Measurements from ENCODE around the gene ARRDC3. TPM values are rescaled to one million over a fixed set of nuclear protein-coding genes. Genes with fewer than 3 reads are reported as not detected.
"Not testable (repeated sequence)": the region's sequence is repeated elsewhere in the genome, so short reads cannot be mapped to it uniquely, and the experiment has no call there.

Gene ARRDC3
- total RNA-seq, 1 donor from 2014 or later: 17.6 TPM

- H3K4me1 Mint-ChIP-seq (ENCODE audit: low read depth): no peaks in the 10 kb centered on the region
- intact Hi-C loops (cut with micrococcal nuclease): no loop called here
- H3K27me3 Mint-ChIP-seq (ENCODE audit: low read depth): no peaks in the 10 kb centered on the region
Measured at GRCh38 chr5:91408710-91409109, 25.6 kb upstream of the ARRDC3 start.

GRCh38 chr5:91407204-91407603 is 24.1 kb upstream of the ARRDC3 start:
- intact Hi-C loops (cut with micrococcal nuclease): no loop called here
- DNase-seq (ENCODE audit: low spot score): no peak
- H3K9me3 Mint-ChIP-seq: no peaks in the 10 kb centered on the region
- no peak overlapping the region for H3K27ac Mint-ChIP-seq
- no peak overlapping the region for H3K4me3 Mint-ChIP-seq (ENCODE audit: low read depth)
- no peaks in the 10 kb centered on the region for H3K4me1 Mint-ChIP-seq (ENCODE audit: low read depth)
- H3K27me3 Mint-ChIP-seq (ENCODE audit: low read depth): no peaks in the 10 kb centered on the region
- H3K36me3 Mint-ChIP-seq (ENCODE audit: low read depth): no peaks in the 10 kb centered on the region

More at GRCh38 chr5:91408710-91409109, 25.6 kb upstream of the ARRDC3 start:
- no peak overlapping the region for H3K4me3 Mint-ChIP-seq (ENCODE audit: low read depth)
- no peak overlapping the region for H3K27ac Mint-ChIP-seq
- no peak for DNase-seq (ENCODE audit: low spot score)
- no peaks in the 10 kb centered on the region for H3K9me3 Mint-ChIP-seq
- no peaks in the 10 kb centered on the region for H3K36me3 Mint-ChIP-seq (ENCODE audit: low read depth)

DNA sequence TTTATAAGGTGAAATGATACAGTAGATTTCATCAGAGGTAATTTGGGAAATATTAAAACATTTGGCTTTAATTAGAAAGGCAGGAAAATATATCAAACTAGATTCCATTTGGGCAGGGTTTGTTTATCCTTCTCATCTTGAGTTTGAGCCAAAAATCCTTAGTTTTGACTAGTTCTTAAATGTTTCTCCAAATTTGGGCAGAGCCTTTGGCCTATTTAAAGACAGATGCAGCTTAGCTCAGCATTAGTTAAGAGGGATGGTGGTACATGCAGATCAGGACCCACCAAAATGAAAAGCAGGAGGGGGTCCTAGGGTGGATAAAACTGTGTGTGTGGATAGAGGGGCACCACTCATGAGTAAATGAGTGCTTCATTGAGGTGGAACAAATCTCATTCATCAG is 20.3 kb upstream of the ARRDC3 start:
- Mint-ChIP-seq H3K4me3 (ENCODE audit: low read depth) (no peak overlapping the region), H3K27me3 (ENCODE audit: low read depth) (no peaks in the 10 kb centered on the region), H3K27ac (no peak overlapping the region), H3K4me1 (ENCODE audit: low read depth) (no peaks in the 10 kb centered on the region), H3K36me3 (ENCODE audit: low read depth) (no peaks in the 10 kb centered on the region), H3K9me3 (no peaks in the 10 kb centered on the region)
- no peak for DNase-seq (ENCODE audit: low spot score)
- intact Hi-C loops (cut with micrococcal nuclease): no loop called here

- H3K4me1 Mint-ChIP-seq (ENCODE audit: low read depth): peaks cover 7% of the 10 kb centered on the region
- DNase-seq (ENCODE audit: low spot score): no peak
- intact Hi-C loops (cut with micrococcal nuclease): no loop called here
Measured at GRCh38 chr5:91401175-91401574, 18.1 kb upstream of the ARRDC3 start.

DNA sequence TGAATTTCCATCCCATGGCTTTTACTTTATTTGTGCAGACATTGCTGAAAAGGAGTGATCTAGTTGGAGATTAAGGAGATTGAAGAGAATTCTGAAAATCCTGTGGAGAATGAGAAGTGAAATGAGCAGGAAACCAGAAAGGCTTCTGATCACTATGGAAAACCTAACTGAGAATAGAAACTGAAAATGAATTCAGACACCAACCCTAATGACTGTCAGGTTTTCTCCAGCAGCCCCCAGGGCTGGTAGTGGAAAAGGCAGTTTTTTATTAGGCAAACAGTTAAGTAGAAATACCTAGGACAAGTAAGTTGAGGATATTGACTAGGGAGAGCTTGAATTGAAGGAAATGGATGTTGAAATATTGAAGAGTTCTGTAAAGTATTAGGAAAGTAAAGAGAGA is 14.7 kb upstream of the ARRDC3 start:
- H3K36me3 Mint-ChIP-seq (ENCODE audit: low read depth): no peaks in the 10 kb centered on the region

More at GRCh38 chr5:91401175-91401574, 18.1 kb upstream of the ARRDC3 start:
- Mint-ChIP-seq H3K4me3 (ENCODE audit: low read depth) (no peak overlapping the region), H3K27me3 (ENCODE audit: low read depth) (no peaks in the 10 kb centered on the region), H3K36me3 (ENCODE audit: low read depth) (no peaks in the 10 kb centered on the region), H3K9me3 (no peaks in the 10 kb centered on the region), H3K27ac (no peak overlapping the region)

DNA sequence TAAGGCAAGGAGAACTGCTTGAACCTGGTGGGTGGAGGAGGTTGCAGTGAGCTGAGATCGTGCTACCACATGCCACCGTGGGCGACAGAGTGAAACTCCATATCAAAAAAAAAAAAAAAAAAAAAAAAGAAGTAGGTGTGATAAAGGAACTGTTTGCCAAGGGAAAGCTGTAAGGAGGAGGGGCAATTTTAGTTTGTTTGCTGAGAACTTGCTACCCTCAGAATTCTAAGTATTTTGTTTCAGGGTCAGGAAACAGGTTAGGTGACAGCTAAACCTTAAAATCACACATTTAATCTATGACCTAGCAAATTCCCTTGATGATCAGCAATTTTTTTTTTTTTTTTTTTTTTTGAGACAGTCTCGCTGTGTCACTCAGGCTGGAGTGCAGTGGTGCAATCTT is 7.2 kb upstream of the ARRDC3 start:
- DNase-seq (ENCODE audit: low spot score): no peak
- intact Hi-C loops (cut with micrococcal nuclease): no loop called here
- H3K27ac Mint-ChIP-seq: no peak overlapping the region
- H3K36me3 Mint-ChIP-seq (ENCODE audit: low read depth): no peaks in the 10 kb centered on the region
- H3K27me3 Mint-ChIP-seq (ENCODE audit: low read depth): no peaks in the 10 kb centered on the region
- H3K4me3 Mint-ChIP-seq (ENCODE audit: low read depth): no peak overlapping the region
- H3K9me3 Mint-ChIP-seq: peaks cover 3% of the 10 kb centered on the region
- H3K4me1 Mint-ChIP-seq (ENCODE audit: low read depth): peaks cover 11% of the 10 kb centered on the region

More for the DNA sequence above, 14.7 kb upstream of the ARRDC3 start:
- Mint-ChIP-seq H3K27ac (no peak overlapping the region), H3K9me3 (no peaks in the 10 kb centered on the region), H3K27me3 (ENCODE audit: low read depth) (no peaks in the 10 kb centered on the region), H3K4me1 (ENCODE audit: low read depth) (peaks cover 7% of the 10 kb centered on the region), H3K4me3 (ENCODE audit: low read depth) (no peak overlapping the region)
- DNase-seq (ENCODE audit: low spot score): no peak
- intact Hi-C loops (cut with micrococcal nuclease): no loop called here

GRCh38 chr5:91389555-91389954 is 6.4 kb upstream of the ARRDC3 start:
- DNase-seq (ENCODE audit: low spot score); H3K36me3 Mint-ChIP-seq (ENCODE audit: low read depth); H3K27me3 Mint-ChIP-seq (ENCODE audit: low read depth); H3K4me3 Mint-ChIP-seq (ENCODE audit: low read depth); H3K9me3 Mint-ChIP-seq; H3K27ac Mint-ChIP-seq; intact Hi-C loops (cut with micrococcal nuclease): not testable (repeated sequence)
- H3K4me1 Mint-ChIP-seq (ENCODE audit: low read depth): peaks cover 16% of the 10 kb centered on the region

DNA sequence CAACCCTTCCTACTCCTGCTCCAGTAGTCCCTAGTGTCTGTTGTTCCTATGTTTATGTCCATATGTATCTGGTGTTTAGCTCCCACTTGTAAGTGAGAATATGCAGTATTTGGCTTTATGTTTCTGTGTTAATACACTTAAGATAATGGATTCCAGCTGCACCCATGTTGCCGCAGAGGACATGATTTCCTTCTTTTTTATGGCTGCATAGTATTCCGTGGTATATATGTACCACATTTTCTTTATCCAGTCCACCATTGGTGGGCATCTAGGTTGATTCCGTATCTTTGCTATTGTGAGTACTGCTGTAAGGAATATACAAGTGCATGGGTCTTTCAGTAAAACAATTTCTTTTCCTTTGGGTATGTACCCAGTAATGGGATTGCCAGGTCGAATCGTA is 5.2 kb upstream of the ARRDC3 start:
- intact Hi-C loops (cut with micrococcal nuclease): no loop called here
- peaks cover 3% of the 10 kb centered on the region for H3K9me3 Mint-ChIP-seq
- no peaks in the 10 kb centered on the region for H3K27me3 Mint-ChIP-seq (ENCODE audit: low read depth)
- H3K27ac Mint-ChIP-seq: no peak overlapping the region
- H3K4me3 Mint-ChIP-seq (ENCODE audit: low read depth): no peak overlapping the region
- H3K4me1 Mint-ChIP-seq (ENCODE audit: low read depth): peaks cover 27% of the 10 kb centered on the region
- no peaks in the 10 kb centered on the region for H3K36me3 Mint-ChIP-seq (ENCODE audit: low read depth)
- no peak for DNase-seq (ENCODE audit: low spot score)

- Mint-ChIP-seq H3K4me3 (ENCODE audit: low read depth) (no peak overlapping the region), H3K9me3 (peaks cover 3% of the 10 kb centered on the region), H3K4me1 (ENCODE audit: low read depth) (peaks cover 27% of the 10 kb centered on the region), H3K27ac (no peak overlapping the region), H3K36me3 (ENCODE audit: low read depth) (no peaks in the 10 kb centered on the region), H3K27me3 (ENCODE audit: low read depth) (no peaks in the 10 kb centered on the region)
- intact Hi-C loops (cut with micrococcal nuclease): no loop called here
- DNase-seq (ENCODE audit: low spot score): no peak
Measured at GRCh38 chr5:91386120-91386519, 3.0 kb upstream of the ARRDC3 start.

DNA sequence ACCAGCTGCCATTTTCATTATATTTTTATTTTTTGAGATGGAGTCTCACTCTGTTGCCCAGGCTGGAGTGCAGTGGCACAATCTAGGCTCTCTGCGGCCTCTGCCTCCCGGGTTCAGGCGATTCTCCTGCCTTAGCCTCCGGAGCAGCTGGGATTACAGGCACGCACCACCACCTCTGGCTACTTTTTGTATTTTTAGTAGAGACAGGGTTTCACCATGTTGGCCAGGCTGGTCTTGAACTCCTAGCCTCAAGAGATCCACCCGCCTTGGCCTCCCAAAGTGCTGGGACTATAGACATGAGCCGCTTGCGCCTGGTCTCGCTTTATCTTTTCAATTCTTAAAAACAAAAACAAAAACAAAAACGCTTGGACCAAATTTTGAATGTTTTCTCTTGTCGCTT is 2.5 kb upstream of the ARRDC3 start:
- H3K4me1 Mint-ChIP-seq (ENCODE audit: low read depth): peaks cover 27% of the 10 kb centered on the region
- H3K4me3 Mint-ChIP-seq (ENCODE audit: low read depth); H3K27me3 Mint-ChIP-seq (ENCODE audit: low read depth); H3K27ac Mint-ChIP-seq; H3K9me3 Mint-ChIP-seq; DNase-seq (ENCODE audit: low spot score); H3K36me3 Mint-ChIP-seq (ENCODE audit: low read depth): not testable (repeated sequence)
- intact Hi-C loops (cut with micrococcal nuclease): loop anchor here (1.0 to 2.0 kb wide), 4 partner anchors 159 to 519 kb away; no protein-coding TSS in a partner anchor

DNA sequence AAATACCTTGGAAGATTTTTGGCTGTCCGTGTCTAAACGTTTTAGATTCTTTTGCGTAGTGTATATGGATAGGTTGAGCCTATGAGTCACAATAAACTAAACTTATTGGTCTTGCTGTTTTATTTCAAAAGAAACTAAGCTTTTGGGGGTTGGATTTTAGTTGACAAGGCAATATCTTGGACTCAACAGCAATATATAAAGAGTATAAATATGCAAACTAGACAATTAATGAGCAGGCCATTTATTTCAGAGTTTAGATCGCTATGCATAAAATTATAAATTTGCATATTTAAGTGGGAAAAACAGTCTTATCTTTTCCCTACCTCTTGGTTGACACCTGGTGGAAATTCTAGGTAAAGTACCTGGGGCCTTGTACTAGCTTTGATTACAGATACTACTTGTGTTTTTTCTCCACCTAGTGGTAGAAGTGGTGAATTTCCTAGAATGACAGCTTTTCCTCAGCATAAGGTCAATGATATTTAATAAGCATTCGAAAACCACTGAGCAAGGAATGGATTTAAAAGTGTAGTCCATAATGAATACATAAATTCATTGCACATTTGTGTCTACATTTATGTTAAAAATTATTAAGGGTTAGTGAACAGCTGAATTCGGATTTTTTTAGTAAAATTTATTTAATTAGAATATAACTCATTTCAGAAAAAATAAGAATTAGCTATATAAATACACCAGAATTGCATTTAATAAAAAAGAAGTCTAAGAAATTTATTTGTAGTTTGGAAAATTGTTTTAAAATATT is 1.7 kb upstream of the ARRDC3 start:
- Mint-ChIP-seq H3K27me3 (ENCODE audit: low read depth) (no peaks in the 10 kb centered on the region), H3K36me3 (ENCODE audit: low read depth) (peaks cover 2% of the 10 kb centered on the region), H3K4me1 (ENCODE audit: low read depth) (peaks cover 23% of the 10 kb centered on the region), H3K4me3 (ENCODE audit: low read depth) (peak overlapping the region; percentile 98), H3K27ac (peak overlapping the region; percentile 100), H3K9me3 (peaks cover 3% of the 10 kb centered on the region)
- intact Hi-C loops (cut with micrococcal nuclease): loop anchor here (1.0 to 2.0 kb wide), 4 partner anchors 159 to 519 kb away; no protein-coding TSS in a partner anchor
- DNase-seq (ENCODE audit: low spot score): no peak

DNA sequence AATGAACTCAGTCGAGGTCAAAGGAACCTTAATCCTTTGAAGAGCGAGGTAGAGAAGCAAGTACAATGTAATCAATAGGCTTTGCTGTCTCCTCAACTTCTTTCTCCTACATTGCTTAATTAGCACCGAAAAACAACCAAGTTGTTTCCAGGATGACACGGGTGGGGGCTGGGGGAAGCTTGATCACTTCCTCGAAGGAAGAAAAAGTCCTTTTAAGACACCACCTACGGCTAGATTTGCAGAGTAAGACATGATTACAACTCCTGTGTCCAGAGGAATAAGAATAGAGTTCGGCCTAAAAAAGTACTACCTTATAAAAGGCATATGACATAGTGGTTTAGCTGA is 811 bp upstream of the ARRDC3 start:
- Mint-ChIP-seq H3K27me3 (ENCODE audit: low read depth) (no peaks in the 10 kb centered on the region), H3K36me3 (ENCODE audit: low read depth) (peaks cover 4% of the 10 kb centered on the region), H3K27ac (peak overlapping the region; percentile 100), H3K9me3 (no peaks in the 10 kb centered on the region), H3K4me3 (ENCODE audit: low read depth) (peak overlapping the region; percentile 98), H3K4me1 (ENCODE audit: low read depth) (peaks cover 21% of the 10 kb centered on the region)
- intact Hi-C loops (cut with micrococcal nuclease): loop anchor here (1.0 to 2.0 kb wide), 4 partner anchors 214 to 451 kb away; no protein-coding TSS in a partner anchor
- no peak for DNase-seq (ENCODE audit: low spot score)

DNA sequence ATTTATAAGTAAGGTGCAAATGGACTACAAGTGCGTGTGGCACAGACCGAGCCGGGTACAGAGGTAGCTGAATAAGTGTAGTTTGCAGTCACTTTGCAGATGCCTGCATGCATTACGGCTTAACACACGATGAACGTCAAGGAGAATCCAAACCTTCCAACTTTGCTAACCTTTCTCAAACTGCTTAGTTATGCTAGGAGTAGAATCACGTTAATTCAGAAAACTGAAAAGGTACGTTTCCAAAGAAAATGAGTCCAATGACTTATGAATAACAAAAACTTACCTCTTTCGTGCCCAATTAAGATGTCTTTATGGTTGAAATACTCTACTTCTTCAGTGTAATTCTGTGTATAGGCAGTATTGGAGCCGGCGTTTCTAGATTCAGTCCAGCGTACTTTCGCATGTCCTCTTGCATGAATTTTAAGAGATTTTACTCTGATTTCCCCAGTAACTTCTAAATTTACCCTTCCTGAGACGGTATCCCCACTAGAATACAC is 539 bp downstream of the ARRDC3 start:
- peak overlapping the region; percentile 100 for H3K27ac Mint-ChIP-seq
- H3K36me3 Mint-ChIP-seq (ENCODE audit: low read depth): peaks cover 13% of the 10 kb centered on the region
- H3K4me3 Mint-ChIP-seq (ENCODE audit: low read depth): peak overlapping the region; percentile 98
- H3K4me1 Mint-ChIP-seq (ENCODE audit: low read depth): peaks cover 29% of the 10 kb centered on the region
- no peaks in the 10 kb centered on the region for H3K27me3 Mint-ChIP-seq (ENCODE audit: low read depth)
- peak; percentile 19 for DNase-seq (ENCODE audit: low spot score)
- intact Hi-C loops (cut with micrococcal nuclease): loop anchor here (1.0 to 2.0 kb wide), 3 partner anchors 212 to 442 kb away; no protein-coding TSS in a partner anchor
- H3K9me3 Mint-ChIP-seq: no peaks in the 10 kb centered on the region
